Aorta (tissue), 5 donors: ENCODE results near the gene VPS33B. TPM values are rescaled to one million over a fixed set of nuclear protein-coding genes. Genes with fewer than 3 reads are reported as not detected.

ENCODE experiments used
- ATAC-seq: fragments of 200-7000 bp; cut with Tn5 transposase; one replicate; pipeline ENCODE4 v1.9.1; 2022; ENCODE audit warnings: moderate library complexity; ENCODE audit not compliant: low FRiP score
- DNase-seq, 2 donors: peaks; one replicate each; pipeline ENCODE4 v3.0.0-alpha.2; 2020
- H3K27ac ChIP-seq, 2 donors: one replicate each; pipeline ENCODE4 v1.5.1; 2013; ENCODE audit warnings: low read length in 2 of 2, mild to moderate bottlenecking in 2 of 2, moderate library complexity in 2 of 2, control low read depth in 1 of 2, inconsistent platforms in 1 of 2, low read depth in 1 of 2
- H3K27me3 ChIP-seq, 2 donors: one replicate each; pipeline ENCODE4 v1.6.1; 2013; ENCODE audit warnings: control low read depth in 1 of 2, low read length in 1 of 2, mild to moderate bottlenecking in 1 of 2, moderate library complexity in 1 of 2; ENCODE audit not compliant: insufficient read depth in 2 of 2, control insufficient read depth in 1 of 2
- H3K36me3 ChIP-seq, 2 donors: one replicate each; pipeline ENCODE4 v1.6.1; 2013; ENCODE audit warnings: control low read depth in 1 of 2, low read length in 1 of 2, mild to moderate bottlenecking in 1 of 2; ENCODE audit not compliant: insufficient read depth in 2 of 2, control insufficient read depth in 1 of 2
- H3K4me1 ChIP-seq, 2 donors: one replicate each; pipeline ENCODE4 v1.6.1; 2013; ENCODE audit warnings: low read length in 2 of 2, control low read depth in 1 of 2, mild to moderate bottlenecking in 1 of 2, moderate library complexity in 1 of 2; ENCODE audit not compliant: insufficient read depth in 2 of 2, control insufficient read depth in 1 of 2
- H3K4me3 ChIP-seq, 2 donors: one replicate each; pipeline ENCODE4 v1.5.1; 2013; ENCODE audit warnings: low read length in 2 of 2, control low read depth in 1 of 2, mild to moderate bottlenecking in 1 of 2
- H3K9me3 ChIP-seq: one replicate; pipeline ENCODE4 v1.6.1; 2013; ENCODE audit warnings: mild to moderate bottlenecking, low read length; ENCODE audit not compliant: control insufficient read depth
- WGBS, 2 donors: extraction: QIAGEN DNeasy Blood & Tissue Kit; methylation state at CpG; one replicate each; pipeline ENCODE4 v1.1.7; 2013; 5-methylcytosine and 5-hydroxymethylcytosine counted together
- intact Hi-C, 2 donors: fragments of 100-400 bp; cut with DNase I; formaldehyde crosslinking; loops; one replicate each; pipeline versions ENCODE4 v1.14.2 to v1.15.0; 2022
- polyA plus RNA-seq, 2 donors: library from polyadenylated mRNA; stranded (reverse); fragments of 200-250 nt; gene quantifications; one replicate each; pipeline ENCODE4 v1.2.3, GENCODE V29; 2013
- total RNA-seq, 2 donors: library from RNA; stranded (reverse); fragmentation: NEBNext Ultra II Directional; extraction: Animal tissue kit (Norgen Biotek cat#: 25700); gene quantifications; one replicate each; pipeline ENCODE4 v1.2.1, GENCODE V29; 2021
- donor health status: healthy with polysubstance abuse.
- donor health status: Bipolar disorder and iron deficiency.
- donor health status: DM: no; HTN: no; CAD: no.
- donor health status: DM: no; HTN: no; CAD: no.
- donor health status: DM: yes; HTN: yes; CAD: no.

VPS33B gene
- total and polyA plus RNA-seq, 4 donors = 4.8 to 14.8 (median 13.8) TPM

GRCh38 chr15:90981681-90982080 lies 40.7 kb downstream of the VPS33B start:
- no peaks in the 10 kb centered on the region for H3K4me1 ChIP-seq
- no peaks in the 10 kb centered on the region for H3K27me3 ChIP-seq
- DNase-seq (no peak), ATAC-seq (no peak)
- peaks cover 0 to 10% of the 10 kb centered on the region in 2 donors for H3K36me3 ChIP-seq
- WGBS, 2 donors = 93 to 95% methylated on average over 6 of the region's 6 CpGs
- intact Hi-C loops = no loop called here
- H3K9me3 ChIP-seq = no peaks in the 10 kb centered on the region
- no peak overlapping the region for H3K27ac ChIP-seq
- no peak overlapping the region for H3K4me3 ChIP-seq

- intact Hi-C loops = no loop called here
- DNase-seq (no peak), ATAC-seq (no peak)
- H3K27me3 ChIP-seq = no peaks in the 10 kb centered on the region
- peaks cover 0 to 10% of the 10 kb centered on the region in 2 donors for H3K36me3 ChIP-seq
- H3K4me3 ChIP-seq = no peak overlapping the region
- no peaks in the 10 kb centered on the region for H3K4me1 ChIP-seq
- no peaks in the 10 kb centered on the region for H3K9me3 ChIP-seq
- H3K27ac ChIP-seq = no peak overlapping the region
- 37 to 46% methylated on average over 1 of the region's 1 CpG for WGBS, 2 donors
These were observed 42.8 kb downstream of the VPS33B start for GRCh38 chr15:90979582-90979981.

GRCh38 chr15:90974216-90974615 lies 48.2 kb downstream of the VPS33B start:
- Histone ChIP-seq H3K36me3 (no peaks in the 10 kb centered on the region), H3K4me1 (no peaks in the 10 kb centered on the region)

GRCh38 chr15:90972133-90972532 lies 50.3 kb downstream of the VPS33B start:
- ATAC-seq = no peak
- no peaks in the 10 kb centered on the region for H3K27me3 ChIP-seq
- H3K9me3 ChIP-seq = no peaks in the 10 kb centered on the region
- H3K4me3 ChIP-seq = no peak overlapping the region
- intact Hi-C loops = no loop called here
- 94 to 95% methylated on average over 5 of the region's 5 CpGs for WGBS, 2 donors
- no peak for DNase-seq
- peaks cover 0 to 2% of the 10 kb centered on the region in 2 donors for H3K36me3 ChIP-seq
- H3K4me1 ChIP-seq = no peaks in the 10 kb centered on the region
- H3K27ac ChIP-seq = no peak overlapping the region

More at GRCh38 chr15:90974216-90974615, 48.2 kb downstream of the VPS33B start:
- DNase-seq (no peak), ATAC-seq (no peak)
- Histone ChIP-seq H3K27me3 (no peaks in the 10 kb centered on the region), H3K4me3 (no peak overlapping the region), H3K27ac (no peak overlapping the region), H3K9me3 (no peaks in the 10 kb centered on the region)
- intact Hi-C loops = no loop called here
- WGBS, 2 donors = 93 to 95% methylated on average over 21 of the region's 21 CpGs

GRCh38 chr15:90970274-90970673 lies 52.1 kb downstream of the VPS33B start:
- intact Hi-C loops = no loop called here
- no peak overlapping the region for H3K4me3 ChIP-seq
- no peaks in the 10 kb centered on the region for H3K9me3 ChIP-seq
- ATAC-seq (no peak), DNase-seq (no peak)
- no peaks in the 10 kb centered on the region for H3K27me3 ChIP-seq
- H3K36me3 ChIP-seq = peaks cover 4 to 7% of the 10 kb centered on the region in 2 donors
- 94 to 95% methylated on average over 7 of the region's 7 CpGs for WGBS, 2 donors
- H3K27ac ChIP-seq = no peak overlapping the region
- no peaks in the 10 kb centered on the region for H3K4me1 ChIP-seq

- no peaks in the 10 kb centered on the region for H3K9me3 ChIP-seq
- peaks cover 4 to 7% of the 10 kb centered on the region in 2 donors for H3K36me3 ChIP-seq
- no peak for ATAC-seq
- H3K4me1 ChIP-seq = no peaks in the 10 kb centered on the region
- 95 to 99% methylated on average over 1 of the region's 1 CpG for WGBS, 2 donors
- H3K27me3 ChIP-seq = no peaks in the 10 kb centered on the region
- no peak overlapping the region for H3K27ac ChIP-seq
- H3K4me3 ChIP-seq = no peak overlapping the region
- no peak for DNase-seq
- intact Hi-C loops = loop anchor here in 1 of 2 donors (10.0 kb wide), 1 partner anchor 306 kb away; no protein-coding TSS in a partner anchor
These were observed 54.0 kb downstream of the VPS33B start for GRCh38 chr15:90968434-90968833.

- intact Hi-C loops = loop anchor here in 1 of 2 donors (10.0 kb wide), 1 partner anchor 308 kb away; no protein-coding TSS in a partner anchor
- DNase-seq = no peak
- ATAC-seq = no peak
- H3K27ac ChIP-seq = no peak overlapping the region
- WGBS, 2 donors = 82 to 90% methylated on average over 5 of the region's 5 CpGs
- H3K27me3 ChIP-seq = no peaks in the 10 kb centered on the region
- H3K4me3 ChIP-seq = no peak overlapping the region
- H3K4me1 ChIP-seq = no peaks in the 10 kb centered on the region
- H3K9me3 ChIP-seq = no peaks in the 10 kb centered on the region
- peaks cover 4 to 7% of the 10 kb centered on the region in 2 donors for H3K36me3 ChIP-seq
These were observed 55.2 kb downstream of the VPS33B start for GRCh38 chr15:90967206-90967605.

- Histone ChIP-seq H3K4me3 (no peak overlapping the region), H3K27me3 (no peaks in the 10 kb centered on the region), H3K27ac (no peak overlapping the region), H3K4me1 (no peaks in the 10 kb centered on the region), H3K9me3 (no peaks in the 10 kb centered on the region), H3K36me3 (peaks cover 4 to 7% of the 10 kb centered on the region in 2 donors)
- intact Hi-C loops = loop anchor here in 1 of 2 donors (10.0 kb wide), 1 partner anchor 309 kb away; no protein-coding TSS in a partner anchor
- ATAC-seq = no peak
- WGBS, 2 donors = 86 to 87% methylated on average over 9 of the region's 9 CpGs
- DNase-seq = no peak
These were observed 56.1 kb downstream of the VPS33B start for GRCh38 chr15:90966262-90966661.

GRCh38 chr15:90962021-90962420 lies 60.4 kb downstream of the VPS33B start:
- 85 to 86% methylated on average over 4 of the region's 4 CpGs for WGBS, 2 donors
- Histone ChIP-seq H3K36me3 (peaks cover 4% of the 10 kb centered on the region in 2 donors), H3K4me1 (no peaks in the 10 kb centered on the region), H3K4me3 (no peak overlapping the region), H3K27ac (no peak overlapping the region), H3K27me3 (no peaks in the 10 kb centered on the region), H3K9me3 (no peaks in the 10 kb centered on the region)
- no peak for DNase-seq
- intact Hi-C loops = loop anchor here in 1 of 2 donors (10.0 kb wide), 1 partner anchor 313 kb away; no protein-coding TSS in a partner anchor
- ATAC-seq = no peak
